Kidney (tissue), 14 donors: Measurements from ENCODE around the gene LONRF3. TPM values are rescaled to one million over a fixed set of nuclear protein-coding genes. Genes with fewer than 3 reads are reported as not detected.

ENCODE experiments used
- DNase-seq, 5 donors: peaks; one replicate each; pipeline ENCODE4 v3.0.0-alpha.2; 2013 to 2020
- FAIRE-seq: peaks from 2 replicates; lab custom pipeline; 2012; peaks lifted over from hg19 to GRCh38; lab: Jason Lieb, UNC
- H3K27ac ChIP-seq, 2 donors: one replicate each; pipeline ENCODE4 v1.7.0; 2013; ENCODE audit warnings: low read depth in 2 of 2, low read length in 2 of 2, inconsistent platforms in 1 of 2
- H3K27me3 ChIP-seq: one replicate; pipeline ENCODE4 v1.7.1; 2013; ENCODE audit warnings: low read length, inconsistent platforms; ENCODE audit not compliant: control insufficient read depth, insufficient read depth
- H3K36me3 ChIP-seq, 3 donors: one replicate each; pipeline versions ENCODE4 v1.7.0 to v1.7.1; 2013; ENCODE audit warnings: low read length in 3 of 3, control low read depth in 1 of 3, inconsistent platforms in 1 of 3; ENCODE audit not compliant: insufficient read depth in 3 of 3, control insufficient read depth in 2 of 3
- H3K4me1 ChIP-seq, 3 donors: one replicate each; pipeline versions ENCODE4 v1.7.0 to v1.7.1; 2013; ENCODE audit warnings: low read length in 3 of 3, inconsistent platforms in 1 of 3, low read depth in 1 of 3; ENCODE audit not compliant: control insufficient read depth in 2 of 3, insufficient read depth in 2 of 3
- H3K4me3 ChIP-seq, 3 donors: one replicate each; pipeline versions ENCODE4 v1.7.0 to v1.8.1; 2013; ENCODE audit warnings: low read length in 3 of 3, control low read depth in 1 of 3, inconsistent platforms in 1 of 3
- H3K9ac ChIP-seq, 3 donors: one replicate each; pipeline versions ENCODE4 v1.7.0 to v1.7.1; 2013; ENCODE audit warnings: low read length in 3 of 3, control low read depth in 1 of 3, inconsistent platforms in 1 of 3
- H3K9me3 ChIP-seq, 3 donors: one replicate each; pipeline versions ENCODE4 v1.7.0 to v1.7.1; 2013; ENCODE audit warnings: low read length in 3 of 3, control low read depth in 1 of 3, inconsistent platforms in 1 of 3; ENCODE audit not compliant: control insufficient read depth in 2 of 3, insufficient read depth in 1 of 3
- intact Hi-C: fragments of 100-400 bp; cut with DNase I; formaldehyde crosslinking; loops from one replicate; pipeline ENCODE4 v1.11.1; 2022
- polyA plus RNA-seq: library from polyadenylated mRNA; stranded (reverse); fragments of 350-450 nt; fragmentation: Illumina TruSeq; extraction: RNeasy Lipid Tissue Mini Kit (QIAGEN cat#74804); gene quantifications from one replicate; pipeline ENCODE4 v1.2.3, GENCODE V29; 2014; ENCODE audit warnings: low read depth, low replicate concordance; ENCODE audit not compliant: insufficient read depth
- total RNA-seq: library from RNA; stranded (reverse); fragmentation: NEBNext Ultra II Directional; extraction: Animal tissue kit (Norgen Biotek cat#: 25700); gene quantifications from one replicate; pipeline ENCODE4 v1.2.1, GENCODE V29; 2021
- TF ChIP-seq, protein P1 (sequence below): IDR thresholded peaks from 3 replicates; pipeline ENCODE4 v1.5.1; 2012; ENCODE audit warnings: mild to moderate bottlenecking, moderate library complexity, borderline replicate concordance; ENCODE audit not compliant: insufficient read depth; ENCODE audit errors: extremely low read depth
- donor health status: control.
- donor health status: control.
- donor health status: control.
- donor health status: control.
- donor health status: control.
- donor health status: DM: yes; HTN: yes; CAD: no.
- donor health status: Normal renal cell carcinoma (clear cell type).

Gene LONRF3
- total and polyA plus RNA-seq, 2 donors from 2014 or later, result 0.67 to 5.5 TPM

DNA sequence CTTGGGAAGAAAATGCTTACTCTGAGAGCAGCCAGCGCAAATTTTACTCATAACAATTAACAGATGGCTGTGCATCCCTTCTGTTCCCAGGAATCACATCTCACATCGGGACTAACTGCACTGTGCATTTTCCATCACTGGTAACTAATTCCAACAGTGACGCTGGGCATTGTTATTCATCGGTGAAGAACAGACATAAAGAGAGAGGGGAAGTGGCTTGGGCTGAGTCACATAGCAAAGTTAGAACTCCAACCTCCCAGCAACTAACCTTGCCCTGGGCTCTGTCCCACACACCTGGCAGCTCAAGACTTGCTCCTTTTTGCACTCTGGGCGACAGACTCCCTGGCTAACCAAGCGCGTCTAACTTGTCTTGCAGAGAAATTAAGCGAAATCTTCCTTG lies 6.4 kb upstream of the LONRF3 start:
- intact Hi-C loops, result no loop called here
- Histone ChIP-seq H3K36me3 (no peaks in the 10 kb centered on the region), H3K27ac (no peak overlapping the region), H3K4me1 (no peaks in the 10 kb centered on the region), H3K9me3 (no peaks in the 10 kb centered on the region), H3K9ac (no peak overlapping the region), H3K27me3 (peaks cover 11% of the 10 kb centered on the region), H3K4me3 (no peak overlapping the region)
- TF ChIP-seq, protein P1, sequence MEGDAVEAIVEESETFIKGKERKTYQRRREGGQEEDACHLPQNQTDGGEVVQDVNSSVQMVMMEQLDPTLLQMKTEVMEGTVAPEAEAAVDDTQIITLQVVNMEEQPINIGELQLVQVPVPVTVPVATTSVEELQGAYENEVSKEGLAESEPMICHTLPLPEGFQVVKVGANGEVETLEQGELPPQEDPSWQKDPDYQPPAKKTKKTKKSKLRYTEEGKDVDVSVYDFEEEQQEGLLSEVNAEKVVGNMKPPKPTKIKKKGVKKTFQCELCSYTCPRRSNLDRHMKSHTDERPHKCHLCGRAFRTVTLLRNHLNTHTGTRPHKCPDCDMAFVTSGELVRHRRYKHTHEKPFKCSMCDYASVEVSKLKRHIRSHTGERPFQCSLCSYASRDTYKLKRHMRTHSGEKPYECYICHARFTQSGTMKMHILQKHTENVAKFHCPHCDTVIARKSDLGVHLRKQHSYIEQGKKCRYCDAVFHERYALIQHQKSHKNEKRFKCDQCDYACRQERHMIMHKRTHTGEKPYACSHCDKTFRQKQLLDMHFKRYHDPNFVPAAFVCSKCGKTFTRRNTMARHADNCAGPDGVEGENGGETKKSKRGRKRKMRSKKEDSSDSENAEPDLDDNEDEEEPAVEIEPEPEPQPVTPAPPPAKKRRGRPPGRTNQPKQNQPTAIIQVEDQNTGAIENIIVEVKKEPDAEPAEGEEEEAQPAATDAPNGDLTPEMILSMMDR, result no peak
- FAIRE-seq (no peak), DNase-seq (no peak)

DNA sequence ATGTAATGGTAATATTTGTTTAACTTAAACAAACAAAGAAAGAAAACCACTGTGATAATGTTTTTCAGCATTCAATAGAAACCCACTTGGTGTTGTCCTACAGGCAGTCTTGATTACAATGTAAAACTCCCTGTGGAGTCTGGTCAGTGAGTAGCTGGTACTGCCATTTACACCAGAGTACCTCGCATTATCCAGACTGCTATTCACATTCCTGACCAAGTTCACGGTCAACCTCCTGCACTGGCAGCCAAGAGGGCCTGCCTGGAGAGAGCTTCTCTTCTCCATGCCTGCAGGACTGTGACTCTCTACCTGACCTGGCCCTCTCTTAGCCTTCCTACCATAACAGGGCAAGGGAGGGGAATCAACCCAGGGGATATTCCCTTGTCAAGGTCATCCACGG lies 2.9 kb upstream of the LONRF3 start:
- Histone ChIP-seq H3K9ac (no peak overlapping the region), H3K4me3 (no peak overlapping the region), H3K27ac (no peak overlapping the region), H3K36me3 (no peaks in the 10 kb centered on the region), H3K9me3 (no peaks in the 10 kb centered on the region), H3K4me1 (peaks cover 0 to 2% (median 0%) of the 10 kb centered on the region in 3 donors), H3K27me3 (peaks cover 14% of the 10 kb centered on the region)
- intact Hi-C loops, result no loop called here
- DNase-seq (no peak), FAIRE-seq (no peak)
- TF ChIP-seq, protein P1, result no peak

DNA sequence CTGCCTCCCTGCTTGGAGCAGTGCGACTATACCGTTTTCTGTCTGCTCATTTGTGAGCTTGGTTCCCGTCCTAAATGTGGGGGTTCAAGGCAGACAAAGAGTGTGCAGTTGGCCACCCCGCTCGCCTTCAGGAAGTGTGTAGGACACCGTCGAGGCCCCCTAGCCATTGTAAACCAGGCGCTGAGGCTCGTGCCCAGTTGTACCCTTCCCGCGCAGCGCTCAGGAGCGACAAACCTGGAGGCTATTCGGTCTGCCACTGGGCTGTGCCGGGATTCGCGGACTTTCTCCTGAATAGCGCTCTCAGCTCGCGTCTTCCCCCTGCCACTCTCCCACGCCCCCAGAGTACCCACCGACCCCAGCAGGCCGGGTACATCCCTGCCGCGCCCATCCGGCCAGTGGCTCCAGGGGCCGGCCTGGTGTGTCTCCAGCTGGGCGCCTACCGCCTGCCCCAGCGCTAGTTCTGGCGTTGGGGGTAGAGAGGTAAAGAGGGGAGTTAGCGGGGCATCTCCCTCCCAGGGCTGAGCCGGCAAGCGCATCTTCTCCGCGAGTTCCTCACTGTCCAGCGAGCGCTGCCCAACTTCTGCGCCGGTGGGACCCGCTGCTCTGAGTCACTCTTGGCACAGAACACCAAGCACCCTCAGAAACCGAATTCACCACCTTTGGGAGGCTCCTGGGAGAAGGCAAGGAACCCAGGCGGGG lies 880 bp upstream of the LONRF3 start:
- no peak overlapping the region for H3K9ac ChIP-seq
- TF ChIP-seq, protein P1, result no peak
- DNase-seq (peak; percentile 6 to 73 (median 19)), FAIRE-seq (no peak)
- H3K4me1 ChIP-seq, result peaks cover 0 to 2% (median 0%) of the 10 kb centered on the region in 3 donors
- intact Hi-C loops, result no loop called here
- H3K27ac ChIP-seq, result no peak overlapping the region
- no peaks in the 10 kb centered on the region for H3K9me3 ChIP-seq
- H3K27me3 ChIP-seq, result peaks cover 14% of the 10 kb centered on the region
- H3K36me3 ChIP-seq, result no peaks in the 10 kb centered on the region
- peak overlapping the region in 2 of 3 donors; percentile 38 to 66 for H3K4me3 ChIP-seq
